ENCODE measurements around the gene CYP11A1.
"Not testable (repeated sequence)": the region's sequence is repeated elsewhere in the genome, so short reads cannot be mapped to it uniquely, and the experiment has no call there.

CYP11A1 gene

DNA sequence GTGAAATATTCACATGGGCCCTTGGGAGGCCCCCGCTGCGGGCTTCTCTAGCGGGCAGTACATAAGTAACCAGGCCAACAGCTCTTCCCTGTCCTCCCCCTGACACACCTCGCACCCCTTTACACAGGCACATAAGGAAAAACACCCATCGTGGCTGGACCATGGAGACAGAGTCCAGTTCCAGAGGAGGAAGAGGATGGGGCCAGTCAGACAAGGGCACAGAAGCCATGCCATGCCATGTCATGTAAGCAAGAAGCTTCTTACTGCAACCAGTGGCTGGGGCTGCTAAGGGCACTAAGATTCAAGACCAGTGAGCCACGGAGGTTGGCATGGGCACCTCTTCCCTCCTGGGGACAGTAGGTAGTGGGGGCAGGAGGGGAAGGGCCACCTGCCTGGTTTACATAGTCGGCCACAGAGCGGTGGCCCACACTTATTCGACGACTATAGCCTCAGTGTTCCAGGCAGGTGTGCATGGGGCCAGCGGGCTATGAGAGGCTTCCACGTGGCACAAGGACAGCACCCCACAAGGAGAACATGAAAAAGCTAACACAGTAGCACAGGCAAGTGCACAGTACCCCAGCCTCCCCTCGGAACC lies 5.7 kb upstream of the CYP11A1 start:
- DNase-seq, result no peak

- no peak for DNase-seq
Measured at GRCh38 chr15:74370471-74370870, 3.0 kb upstream of the CYP11A1 start.

- no peak for DNase-seq
Measured at GRCh38 chr15:74369756-74370155, 2.3 kb upstream of the CYP11A1 start.

DNA sequence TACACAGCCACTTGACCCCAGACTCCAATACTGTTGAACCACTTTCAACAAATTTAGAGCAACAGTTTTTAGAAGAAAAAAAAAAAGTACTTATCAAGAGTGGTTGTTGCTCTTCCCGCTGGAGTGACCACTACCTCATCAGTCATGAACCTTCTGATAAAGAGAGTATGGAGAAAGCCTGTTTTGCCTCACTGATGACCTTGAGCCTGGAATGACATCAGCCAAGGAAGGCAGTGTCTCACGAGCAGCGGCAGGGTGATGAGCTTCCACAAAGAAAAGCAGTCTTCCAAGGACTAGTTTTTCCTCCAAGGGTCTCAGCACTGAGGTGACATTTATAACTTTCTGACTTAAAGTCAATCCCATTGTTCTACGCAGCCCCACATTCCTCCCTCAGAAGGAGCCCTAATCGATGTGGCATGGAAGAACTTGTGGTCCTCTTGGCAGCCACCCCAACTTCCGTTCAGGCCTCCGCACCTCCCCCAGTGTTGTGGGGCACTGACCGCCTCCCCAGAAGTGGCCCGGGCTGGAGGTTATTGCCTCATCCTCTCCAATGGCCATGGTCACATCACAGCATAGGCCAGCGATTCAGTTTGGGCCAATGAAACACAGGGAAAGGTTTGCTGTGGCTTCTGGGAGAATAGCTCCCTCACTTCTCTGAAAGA lies 1.8 kb upstream of the CYP11A1 start:
- DNase-seq, result no peak

GRCh38 chr15:74368121-74368520 lies 675 bp upstream of the CYP11A1 start:
- DNase-seq, result no peak

- DNase-seq, result no peak
Measured at GRCh38 chr15:74365598-74366445, 1.6 kb downstream of the CYP11A1 start.

DNA sequence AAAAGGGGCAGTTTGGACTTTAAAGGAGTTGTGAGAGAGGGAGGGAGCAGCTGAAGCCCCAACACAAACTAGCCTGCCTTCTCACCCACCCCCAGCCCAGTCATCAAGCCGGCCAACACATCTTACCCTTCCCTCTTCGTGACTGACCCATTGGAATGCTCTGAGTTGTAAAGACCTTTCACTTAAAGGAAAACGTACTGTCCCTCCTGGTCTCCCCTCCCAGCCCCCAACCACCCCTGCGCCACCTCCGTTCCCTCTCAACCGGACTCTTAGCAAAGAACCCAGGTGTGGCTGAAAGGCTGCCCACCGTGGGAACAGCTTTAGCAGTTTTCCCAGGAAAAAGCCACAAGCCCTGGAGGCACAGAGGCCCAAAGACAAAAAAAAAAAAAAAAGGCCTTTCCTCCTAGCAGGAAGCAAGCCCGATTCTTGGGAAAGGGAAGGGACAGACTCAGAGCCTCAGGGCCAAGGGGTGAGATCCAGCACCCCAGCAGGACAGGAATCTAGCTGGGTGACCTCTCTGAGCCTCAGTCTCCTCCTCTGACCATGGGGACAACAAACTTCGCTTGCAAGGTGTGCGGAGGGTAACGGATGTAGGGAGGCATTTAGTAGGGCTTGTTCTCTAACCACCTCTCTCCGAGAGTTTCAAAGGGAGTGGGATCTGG lies 2.4 kb downstream of the CYP11A1 start:
- no peak for DNase-seq

GRCh38 chr15:74362482-74362881 lies 5.0 kb downstream of the CYP11A1 start:
- DNase-seq, result no peak

DNA sequence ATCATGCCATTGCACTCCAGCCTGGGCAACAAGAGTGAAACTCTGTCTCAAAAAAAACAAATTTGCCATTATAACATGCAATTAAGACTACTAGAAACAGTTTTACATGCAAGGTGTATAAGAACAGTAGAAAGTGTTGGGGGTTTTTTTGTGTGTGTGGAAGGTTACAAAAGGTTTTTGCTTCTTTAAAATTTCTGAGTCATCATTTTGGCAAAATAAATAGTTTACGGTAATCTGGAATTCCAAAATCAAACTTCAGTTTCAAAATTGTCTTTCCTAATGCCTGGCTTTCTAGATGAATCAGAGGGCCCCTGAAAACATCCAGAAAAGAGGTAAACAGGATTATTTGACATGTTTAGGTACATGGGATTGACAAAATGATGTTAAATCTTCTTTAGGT lies 6.6 kb downstream of the CYP11A1 start:
- DNase-seq, result not testable (repeated sequence)

DNA sequence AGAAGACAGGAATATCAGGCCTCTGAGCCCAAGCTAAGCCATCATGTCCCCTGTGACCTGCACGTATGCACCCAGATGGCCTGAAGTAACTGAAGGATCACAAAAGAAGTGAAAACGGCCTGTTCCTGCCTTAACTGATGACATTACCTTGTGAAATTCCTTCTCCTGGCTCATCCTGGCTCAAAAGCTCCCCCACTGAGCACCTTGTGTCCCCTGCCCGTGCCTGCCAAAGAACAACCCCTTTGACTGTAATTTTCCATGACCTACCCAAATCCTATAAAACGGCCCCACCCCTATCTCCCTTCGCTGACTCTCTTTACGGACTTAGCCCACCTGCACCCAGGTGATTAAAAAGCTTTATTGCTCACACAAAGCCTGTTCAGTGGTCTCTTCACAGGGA lies 8.1 kb downstream of the CYP11A1 start:
- not testable (repeated sequence) for DNase-seq

GRCh38 chr15:74357514-74357913 lies 9.9 kb downstream of the CYP11A1 start:
- not testable (repeated sequence) for DNase-seq

DNA sequence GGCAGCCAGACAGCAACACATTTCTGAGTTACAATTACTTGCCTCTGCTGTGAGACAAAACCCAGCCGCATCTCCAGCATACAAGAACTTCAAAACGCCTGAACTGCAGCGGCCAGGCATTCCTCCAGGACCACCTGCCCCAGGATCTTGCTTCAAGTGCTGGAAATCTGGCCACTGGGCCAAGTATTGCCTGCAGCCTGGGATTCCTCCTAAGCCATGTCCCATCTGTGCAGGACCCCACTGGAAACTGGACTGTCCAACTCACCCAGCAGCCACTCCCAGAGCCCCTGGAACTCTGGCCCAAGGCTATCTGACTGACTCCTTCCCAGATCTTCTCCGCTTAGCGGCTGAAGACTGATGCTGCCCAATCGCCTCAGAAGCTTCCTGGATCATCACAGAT lies 11.4 kb downstream of the CYP11A1 start:
- not testable (repeated sequence) for DNase-seq

DNA sequence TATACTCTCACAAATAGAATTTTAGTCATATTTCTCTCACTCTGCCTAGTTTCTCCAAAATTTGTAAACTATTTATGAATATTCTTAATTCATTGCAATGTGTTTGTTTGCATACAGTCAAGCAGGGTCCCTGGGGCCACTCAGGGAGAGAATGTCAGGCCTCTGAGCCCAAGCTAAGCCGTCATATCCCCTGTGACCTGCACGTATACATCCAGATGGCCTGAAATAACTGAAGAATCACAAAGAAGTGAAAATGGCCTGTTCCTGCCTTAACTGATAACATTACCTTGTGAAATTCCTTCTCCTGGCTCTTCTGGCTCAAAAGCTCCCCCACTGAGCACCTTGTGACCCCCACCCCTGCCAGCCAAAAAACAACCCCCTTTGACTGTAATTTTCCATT lies 13.5 kb downstream of the CYP11A1 start:
- DNase-seq, result not testable (repeated sequence)

GRCh38 chr15:74352393-74352910 lies 15.0 kb downstream of the CYP11A1 start:
- DNase-seq, result no peak

- no peak for DNase-seq
Measured at GRCh38 chr15:74351670-74352069, 15.8 kb downstream of the CYP11A1 start.

DNA sequence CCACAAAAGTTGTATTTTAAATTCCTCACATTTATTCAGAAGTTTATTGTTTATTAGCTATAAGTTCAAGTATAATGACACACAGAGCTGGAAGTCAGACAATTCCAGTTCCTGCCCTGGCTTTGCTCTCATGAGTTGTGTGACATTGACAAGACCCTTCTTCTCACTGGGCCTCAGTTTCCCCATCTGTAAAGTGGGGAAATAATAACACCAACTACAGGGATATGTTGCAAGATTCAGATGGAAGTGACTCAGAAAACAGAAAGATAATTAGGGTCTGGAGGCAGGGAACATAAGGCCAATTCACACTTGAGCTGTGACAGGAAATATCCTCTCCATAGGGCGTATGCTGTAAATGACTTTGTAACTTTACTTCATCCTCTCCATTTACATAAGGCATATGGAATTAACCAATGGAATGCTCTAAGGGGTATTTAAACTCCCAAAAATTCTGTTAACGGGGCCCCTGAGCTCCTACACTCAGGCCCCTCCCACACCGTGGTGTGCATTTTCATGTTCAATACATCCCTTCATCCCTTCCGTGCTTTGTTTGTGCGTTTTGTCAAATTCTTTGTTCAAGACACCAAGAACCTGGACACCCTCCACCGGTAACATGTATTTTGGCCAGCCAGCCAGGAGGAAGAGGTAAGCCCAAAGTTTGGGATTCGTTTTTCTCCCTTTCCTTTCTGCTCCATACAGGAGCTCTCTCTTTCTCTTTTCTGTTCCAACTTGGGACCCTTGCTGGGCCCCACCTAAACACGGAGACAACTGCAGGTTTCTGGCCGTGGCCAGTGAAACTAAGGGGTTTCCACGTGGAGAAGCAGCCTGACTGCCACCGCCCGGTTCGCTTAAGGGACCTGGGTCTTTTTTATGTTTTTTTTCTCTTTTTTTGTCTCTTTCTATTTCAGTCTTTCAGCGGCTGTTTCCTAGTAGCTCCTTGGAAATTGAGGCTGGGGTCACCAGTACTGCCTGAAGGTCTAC lies 16.9 kb downstream of the CYP11A1 start:
- DNase-seq, result no peak

DNA sequence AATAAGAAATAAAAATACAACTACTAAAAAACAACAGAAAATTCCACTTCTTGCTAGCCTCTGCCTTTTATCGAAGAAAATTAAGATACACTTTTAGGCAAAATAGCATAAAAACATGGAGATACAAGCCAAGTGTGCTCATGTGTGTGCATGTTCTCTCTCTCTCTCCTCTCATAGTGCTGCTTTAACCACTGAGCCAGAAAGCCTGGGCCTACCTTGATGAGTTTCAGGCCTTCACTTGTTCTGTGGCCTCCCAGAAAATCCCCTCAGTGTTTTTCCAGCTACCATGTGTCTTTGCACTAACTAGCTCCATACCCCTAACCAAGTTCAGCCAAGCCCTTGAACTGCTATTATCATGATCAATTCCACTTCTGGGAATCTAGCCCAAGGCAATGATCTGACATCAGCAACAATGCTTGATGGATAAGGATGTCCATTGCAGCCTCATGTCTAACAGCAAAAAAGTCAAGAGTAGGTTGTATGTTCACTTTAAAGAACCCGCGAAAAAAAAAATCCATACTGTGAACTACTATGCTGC lies 18.1 kb downstream of the CYP11A1 start:
- DNase-seq, result no peak

- DNase-seq, result no peak
Measured at GRCh38 chr15:74347757-74348250, 19.6 kb downstream of the CYP11A1 start.

DNA sequence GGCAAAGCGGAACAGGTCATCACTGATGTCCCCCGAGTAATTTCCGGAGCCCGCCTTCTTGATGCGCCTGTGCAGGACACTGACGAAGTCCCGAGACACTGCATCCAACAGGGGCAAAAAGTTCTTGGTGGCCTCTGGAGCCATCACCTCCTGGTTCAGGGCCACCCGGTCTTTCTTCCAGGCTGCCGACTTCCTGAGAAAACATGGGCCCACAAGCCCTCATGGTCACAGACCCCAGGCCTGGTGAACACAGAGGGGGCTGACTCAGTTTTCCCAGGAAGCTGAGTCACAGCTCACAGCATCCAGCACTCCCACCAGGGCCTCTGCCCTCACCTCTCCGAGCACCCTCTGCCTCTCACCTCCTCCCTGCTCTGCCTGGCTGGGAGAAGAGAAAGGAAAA lies 22.4 kb downstream of the CYP11A1 start:
- DNase-seq, result no peak

GRCh38 chr15:74343797-74344127 lies 23.7 kb downstream of the CYP11A1 start:
- DNase-seq, result no peak

GRCh38 chr15:74343127-74343796 lies 24.2 kb downstream of the CYP11A1 start:
- no peak for DNase-seq
